ENCODE results near the gene PANK2.

- no peak for TF ChIP-seq CTCF (IDR thresholded peaks at IDR 0.05; ENCODE audit: low read depth, low read length)
- no peak for TF ChIP-seq EZH2phosphoT487 (IDR thresholded peaks at IDR 0.05; ENCODE audit: low read depth)
Observed at GRCh38 chr20:3863317-3863716, 25.9 kb upstream of the PANK2 start.
